Measurements from ENCODE around the gene AFMID.

GRCh38 chr17:78247304-78247703 is 60.1 kb downstream of the AFMID start:
- TF ChIP-seq CTCF (conservative IDR thresholded peaks at IDR 0.05; ENCODE audit: low read depth, low read length) (no peak), EZH2 (IDR thresholded peaks at IDR 0.05; ENCODE audit: borderline replicate concordance, low read depth, low read length, poor library complexity, severe bottlenecking) (no peak)
